ENCODE results near the gene EPC1. TPM values are rescaled to one million over a fixed set of nuclear protein-coding genes. Genes with fewer than 3 reads are reported as not detected.
"Not testable (repeated sequence)": the region's sequence is repeated elsewhere in the genome, so short reads cannot be mapped to it uniquely, and the experiment has no call there.

Gene EPC1
- 9.6 and 11.3 TPM in 2 replicates for total RNA-seq (2014; rRNA removed; shearing (Covaris generic))

- in situ Hi-C loops (cut with HindIII; ENCODE audit: low sequenced_read_pairs), result no loop called here
- DNase-seq (ENCODE audit: low spot score), result peak; percentile 85
Observed at GRCh38 chr10:32346551-32347362, at the start of gene EPC1. Gene EPC1 (minus strand): TSS chr10:32347158. CDS start chr10:32346915, 243 bp downstream.

- in situ Hi-C loops (cut with HindIII; ENCODE audit: low sequenced_read_pairs), result no loop called here
- DNase-seq (ENCODE audit: low spot score), result no peak
Observed at GRCh38 chr10:32393911-32394310, 47.0 kb upstream of the EPC1 start.

- in situ Hi-C loops (cut with HindIII; ENCODE audit: low sequenced_read_pairs); DNase-seq (ENCODE audit: low spot score): not testable (repeated sequence)
Observed at GRCh38 chr10:32392284-32392683, 45.3 kb upstream of the EPC1 start.

- in situ Hi-C loops (cut with HindIII; ENCODE audit: low sequenced_read_pairs), result no loop called here
Observed at GRCh38 chr10:32390193-32390592, 43.2 kb upstream of the EPC1 start.

GRCh38 chr10:32388258-32389027 lies 41.5 kb upstream of the EPC1 start:
- in situ Hi-C loops (cut with HindIII; ENCODE audit: low sequenced_read_pairs), result no loop called here
- no peak for DNase-seq (ENCODE audit: low spot score)

More at GRCh38 chr10:32390193-32390592, 43.2 kb upstream of the EPC1 start:
- DNase-seq (ENCODE audit: low spot score), result no peak

- no peak for DNase-seq (ENCODE audit: low spot score)
- in situ Hi-C loops (cut with HindIII; ENCODE audit: low sequenced_read_pairs), result no loop called here
Observed at GRCh38 chr10:32386623-32387260, 39.8 kb upstream of the EPC1 start.

- in situ Hi-C loops (cut with HindIII; ENCODE audit: low sequenced_read_pairs), result no loop called here
- no peak for DNase-seq (ENCODE audit: low spot score)
Observed at GRCh38 chr10:32384171-32384570, 37.2 kb upstream of the EPC1 start.

- DNase-seq (ENCODE audit: low spot score), result no peak
- in situ Hi-C loops (cut with HindIII; ENCODE audit: low sequenced_read_pairs), result no loop called here
Observed at GRCh38 chr10:32381165-32381564, 34.2 kb upstream of the EPC1 start.

- DNase-seq (ENCODE audit: low spot score), result no peak
- in situ Hi-C loops (cut with HindIII; ENCODE audit: low sequenced_read_pairs), result no loop called here
Observed at GRCh38 chr10:32379950-32380551, 33.1 kb upstream of the EPC1 start.

- in situ Hi-C loops (cut with HindIII; ENCODE audit: low sequenced_read_pairs), result no loop called here
- peak; percentile 72 for DNase-seq (ENCODE audit: low spot score)
Observed at GRCh38 chr10:32379318-32379949, 32.5 kb upstream of the EPC1 start.

- in situ Hi-C loops (cut with HindIII; ENCODE audit: low sequenced_read_pairs), result no loop called here
Observed at GRCh38 chr10:32378363-32379317, 31.7 kb upstream of the EPC1 start.

GRCh38 chr10:32377458-32378259 lies 30.7 kb upstream of the EPC1 start:
- DNase-seq (ENCODE audit: low spot score), result peak; percentile 76
- in situ Hi-C loops (cut with HindIII; ENCODE audit: low sequenced_read_pairs), result no loop called here

More at GRCh38 chr10:32378363-32379317, 31.7 kb upstream of the EPC1 start:
- peak; percentile 98 for DNase-seq (ENCODE audit: low spot score)

GRCh38 chr10:32376771-32377170 lies 29.8 kb upstream of the EPC1 start:
- no peak for DNase-seq (ENCODE audit: low spot score)
- in situ Hi-C loops (cut with HindIII; ENCODE audit: low sequenced_read_pairs), result no loop called here

- in situ Hi-C loops (cut with HindIII; ENCODE audit: low sequenced_read_pairs), result no loop called here
- no peak for DNase-seq (ENCODE audit: low spot score)
Observed at GRCh38 chr10:32376097-32376496, 29.1 kb upstream of the EPC1 start.

- DNase-seq (ENCODE audit: low spot score), result no peak
- in situ Hi-C loops (cut with HindIII; ENCODE audit: low sequenced_read_pairs), result no loop called here
Observed at GRCh38 chr10:32375631-32376030, 28.7 kb upstream of the EPC1 start.

GRCh38 chr10:32374605-32375004 lies 27.6 kb upstream of the EPC1 start:
- in situ Hi-C loops (cut with HindIII; ENCODE audit: low sequenced_read_pairs), result no loop called here

GRCh38 chr10:32373496-32373895 lies 26.5 kb upstream of the EPC1 start:
- in situ Hi-C loops (cut with HindIII; ENCODE audit: low sequenced_read_pairs), result no loop called here

More at GRCh38 chr10:32374605-32375004, 27.6 kb upstream of the EPC1 start:
- DNase-seq (ENCODE audit: low spot score), result no peak

More at GRCh38 chr10:32373496-32373895, 26.5 kb upstream of the EPC1 start:
- DNase-seq (ENCODE audit: low spot score), result no peak

Measured in G401 (cell line).